GM19238 (cell line): Measurements from ENCODE around the gene NANOS3.
"Not testable (repeated sequence)": the region's sequence is repeated elsewhere in the genome, so short reads cannot be mapped to it uniquely, and the experiment has no call there.

Experiments used
- DNase-seq: peaks from one replicate; pipeline ENCODE4 v3.0.0; 2011; ENCODE audit warnings: low spot score; ENCODE audit not compliant: insufficient read length

Gene NANOS3

GRCh38 chr19:13843104-13843921 is 33.6 kb upstream of the NANOS3 start:
- DNase-seq = no peak

- DNase-seq = no peak
Measured at GRCh38 chr19:13844130-13844631, 32.8 kb upstream of the NANOS3 start.

GRCh38 chr19:13846557-13847406 is 30.2 kb upstream of the NANOS3 start:
- DNase-seq = peak; percentile 95

GRCh38 chr19:13847407-13848339 is 29.3 kb upstream of the NANOS3 start:
- peak; percentile 79 for DNase-seq

- no peak for DNase-seq
Measured at GRCh38 chr19:13848340-13848677, 28.6 kb upstream of the NANOS3 start.

- DNase-seq = no peak
Measured at GRCh38 chr19:13848798-13849676, 27.9 kb upstream of the NANOS3 start.

- DNase-seq = no peak
Measured at GRCh38 chr19:13849991-13850909, 26.7 kb upstream of the NANOS3 start.

- DNase-seq = no peak
Measured at GRCh38 chr19:13850910-13851733, 25.8 kb upstream of the NANOS3 start.

- DNase-seq = not testable (repeated sequence)
Measured at GRCh38 chr19:13851734-13852114, 25.2 kb upstream of the NANOS3 start.

GRCh38 chr19:13852171-13852707 is 24.7 kb upstream of the NANOS3 start:
- not testable (repeated sequence) for DNase-seq

- DNase-seq = no peak
Measured at GRCh38 chr19:13856497-13856896, 20.4 kb upstream of the NANOS3 start.

- DNase-seq = no peak
Measured at GRCh38 chr19:13859361-13859880, 17.5 kb upstream of the NANOS3 start.

GRCh38 chr19:13860679-13861391 is 16.1 kb upstream of the NANOS3 start:
- no peak for DNase-seq

- DNase-seq = no peak
Measured at GRCh38 chr19:13861392-13861713, 15.6 kb upstream of the NANOS3 start.

GRCh38 chr19:13861714-13862531 is 15.0 kb upstream of the NANOS3 start:
- DNase-seq = peak; percentile 95

- DNase-seq = no peak
Measured at GRCh38 chr19:13864046-13864666, 12.8 kb upstream of the NANOS3 start.
